Measurements from ENCODE around the gene DNAJC16. TPM values are rescaled to one million over a fixed set of nuclear protein-coding genes. Genes with fewer than 3 reads are reported as not detected.

DNAJC16 gene
- total and polyA plus RNA-seq, 2 of the 13 experiments (the other 11 are each of a cell fraction or from before 2014, with no cell fraction given), result 11.4 to 15.4 TPM

- TF ChIP-seq ZNF280D (CRISPR knock-in tag; IDR thresholded peaks at IDR 0.05), result no peak
- TF ChIP-seq ZFX (CRISPR knock-in tag; IDR thresholded peaks at IDR 0.05; ENCODE audit: low read depth), result peak; percentile 98
- no peak for TF ChIP-seq NFE2L2 (IDR thresholded peaks at IDR 0.05; ENCODE audit: low read length)
- TF ChIP-seq FOXO4 (CRISPR knock-in tag; conservative IDR thresholded peaks at IDR 0.05), result no peak
- TF ChIP-seq PRDM15 (CRISPR knock-in tag; IDR thresholded peaks at IDR 0.05), result no peak
- TF ChIP-seq ZNF30 (CRISPR knock-in tag; IDR thresholded peaks at IDR 0.05), result no peak
- TF ChIP-seq EED (CRISPR knock-in tag; IDR thresholded peaks at IDR 0.05), result 0 out of 2 replicates have a peak, but pooled peaks have one; percentile 78
- TF ChIP-seq KLF12 (CRISPR knock-in tag; IDR thresholded peaks at IDR 0.05; ENCODE audit: borderline replicate concordance), result peak; percentile 86; the same call in 1 of the 2 replicates
- no peak for TF ChIP-seq KAT2B (IDR thresholded peaks at IDR 0.05; ENCODE audit: borderline replicate concordance, low read depth, low read length)
- peak; percentile 81 for TF ChIP-seq ATF2 (CRISPR knock-in tag; IDR thresholded peaks at IDR 0.05)
- no peak for TF ChIP-seq ZFP90 (CRISPR knock-in tag; IDR thresholded peaks at IDR 0.05; ENCODE audit: borderline replicate concordance)
- TF ChIP-seq ZBED4 (CRISPR knock-in tag; IDR thresholded peaks at IDR 0.05; ENCODE audit: borderline replicate concordance), result no peak
Measured at GRCh38 chr1:15526490-15527339, at the start of gene DNAJC16 (continued).

Measured in HepG2 (cell line).